Kidney (tissue), 14 donors: Measurements from ENCODE around the gene TENM4. TPM values are rescaled to one million over a fixed set of nuclear protein-coding genes. Genes with fewer than 3 reads are reported as not detected.

Source experiments
- DNase-seq, 5 donors: peaks; one replicate each; pipeline ENCODE4 v3.0.0-alpha.2; 2013 to 2020
- FAIRE-seq: peaks from 2 replicates; lab custom pipeline; 2012; peaks lifted over from hg19 to GRCh38; lab: Jason Lieb, UNC
- H3K27ac ChIP-seq, 2 donors: one replicate each; pipeline ENCODE4 v1.7.0; 2013; ENCODE audit warnings: low read depth in 2 of 2, low read length in 2 of 2, inconsistent platforms in 1 of 2
- H3K27me3 ChIP-seq: one replicate; pipeline ENCODE4 v1.7.1; 2013; ENCODE audit warnings: low read length, inconsistent platforms; ENCODE audit not compliant: control insufficient read depth, insufficient read depth
- H3K36me3 ChIP-seq, 3 donors: one replicate each; pipeline versions ENCODE4 v1.7.0 to v1.7.1; 2013; ENCODE audit warnings: low read length in 3 of 3, control low read depth in 1 of 3, inconsistent platforms in 1 of 3; ENCODE audit not compliant: insufficient read depth in 3 of 3, control insufficient read depth in 2 of 3
- H3K4me1 ChIP-seq, 3 donors: one replicate each; pipeline versions ENCODE4 v1.7.0 to v1.7.1; 2013; ENCODE audit warnings: low read length in 3 of 3, inconsistent platforms in 1 of 3, low read depth in 1 of 3; ENCODE audit not compliant: control insufficient read depth in 2 of 3, insufficient read depth in 2 of 3
- H3K4me3 ChIP-seq, 3 donors: one replicate each; pipeline versions ENCODE4 v1.7.0 to v1.8.1; 2013; ENCODE audit warnings: low read length in 3 of 3, control low read depth in 1 of 3, inconsistent platforms in 1 of 3
- H3K9ac ChIP-seq, 3 donors: one replicate each; pipeline versions ENCODE4 v1.7.0 to v1.7.1; 2013; ENCODE audit warnings: low read length in 3 of 3, control low read depth in 1 of 3, inconsistent platforms in 1 of 3
- H3K9me3 ChIP-seq, 3 donors: one replicate each; pipeline versions ENCODE4 v1.7.0 to v1.7.1; 2013; ENCODE audit warnings: low read length in 3 of 3, control low read depth in 1 of 3, inconsistent platforms in 1 of 3; ENCODE audit not compliant: control insufficient read depth in 2 of 3, insufficient read depth in 1 of 3
- CTCF ChIP-seq: IDR thresholded peaks from 3 replicates; pipeline ENCODE4 v1.5.1; 2012; ENCODE audit warnings: mild to moderate bottlenecking, moderate library complexity, borderline replicate concordance; ENCODE audit not compliant: insufficient read depth; ENCODE audit errors: extremely low read depth
- intact Hi-C: fragments of 100-400 bp; cut with DNase I; formaldehyde crosslinking; loops from one replicate; pipeline ENCODE4 v1.11.1; 2022
- polyA plus RNA-seq: library from polyadenylated mRNA; stranded (reverse); fragments of 350-450 nt; fragmentation: Illumina TruSeq; extraction: RNeasy Lipid Tissue Mini Kit (QIAGEN cat#74804); gene quantifications from one replicate; pipeline ENCODE4 v1.2.3, GENCODE V29; 2014; ENCODE audit warnings: low read depth, low replicate concordance; ENCODE audit not compliant: insufficient read depth
- total RNA-seq: library from RNA; stranded (reverse); fragmentation: NEBNext Ultra II Directional; extraction: Animal tissue kit (Norgen Biotek cat#: 25700); gene quantifications from one replicate; pipeline ENCODE4 v1.2.1, GENCODE V29; 2021
- donor health status: control.
- donor health status: control.
- donor health status: control.
- donor health status: control.
- donor health status: control.
- donor health status: DM: yes; HTN: yes; CAD: no.
- donor health status: Normal renal cell carcinoma (clear cell type).

The TENM4 gene
- total and polyA plus RNA-seq, 2 donors from 2014 or later = 0.34 to 31.0 TPM

DNA sequence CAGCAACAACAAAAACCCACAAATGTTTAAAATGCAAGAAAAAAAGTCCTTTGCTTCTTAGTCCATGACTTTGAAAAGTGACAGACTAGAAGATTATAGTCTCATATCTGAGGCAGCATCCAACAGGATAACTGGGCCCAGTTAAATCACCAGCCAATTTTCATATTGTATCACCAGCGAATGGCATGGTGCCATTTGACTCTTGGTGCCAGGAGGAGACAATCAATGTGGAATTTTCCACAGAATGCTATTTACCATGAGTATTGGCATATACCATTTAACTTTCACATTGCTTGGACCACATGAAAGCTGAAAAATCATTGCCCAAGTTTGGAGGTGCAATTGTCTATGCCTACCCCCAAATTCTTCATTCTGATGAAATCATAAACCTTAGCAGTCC, 255.5 kb downstream of the TENM4 start:
- Histone ChIP-seq H3K9ac (no peak overlapping the region), H3K27me3 (no peaks in the 10 kb centered on the region), H3K4me3 (no peak overlapping the region), H3K4me1 (no peaks in the 10 kb centered on the region), H3K36me3 (no peaks in the 10 kb centered on the region), H3K9me3 (peaks cover 0 to 3% (median 0%) of the 10 kb centered on the region in 3 donors), H3K27ac (no peak overlapping the region)
- intact Hi-C loops = no loop called here
- no peak for TF ChIP-seq CTCF
- FAIRE-seq (no peak), DNase-seq (no peak)

DNA sequence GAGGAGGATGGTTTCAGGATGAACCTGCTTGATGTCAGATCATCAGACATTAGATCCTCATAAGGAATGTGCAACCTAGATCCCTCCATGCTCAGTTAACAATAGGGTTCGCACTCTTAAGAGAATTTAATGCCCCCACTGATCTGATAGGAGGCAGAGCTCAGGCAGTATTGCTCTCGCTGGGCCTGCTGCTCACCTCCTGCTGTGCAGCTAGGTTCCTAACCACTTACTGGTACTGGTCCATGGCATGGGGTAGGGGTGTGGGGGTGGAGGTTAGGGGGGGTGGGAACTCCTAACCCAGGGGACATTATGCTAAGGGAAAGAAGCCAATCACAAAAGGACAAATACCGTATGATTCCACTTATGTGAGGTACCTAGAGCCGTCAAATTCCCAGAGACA, 256.5 kb downstream of the TENM4 start:
- no peak for DNase-seq
- peaks cover 0 to 3% (median 0%) of the 10 kb centered on the region in 3 donors for H3K9me3 ChIP-seq
- no peak overlapping the region for H3K4me3 ChIP-seq
- no peak overlapping the region for H3K9ac ChIP-seq
- no peak for TF ChIP-seq CTCF
- intact Hi-C loops = no loop called here
- FAIRE-seq = no peak
- H3K27ac ChIP-seq = no peak overlapping the region
- no peaks in the 10 kb centered on the region for H3K4me1 ChIP-seq
- no peaks in the 10 kb centered on the region for H3K36me3 ChIP-seq
- H3K27me3 ChIP-seq = no peaks in the 10 kb centered on the region

GRCh38 chr11:79182794-79183193, 258.0 kb downstream of the TENM4 start:
- DNase-seq (no peak), FAIRE-seq (no peak)
- no peak for TF ChIP-seq CTCF
- Histone ChIP-seq H3K4me1 (no peaks in the 10 kb centered on the region), H3K27me3 (no peaks in the 10 kb centered on the region), H3K36me3 (no peaks in the 10 kb centered on the region), H3K9me3 (peaks cover 0 to under 1% (median 0%) of the 10 kb centered on the region in 3 donors), H3K9ac (no peak overlapping the region), H3K27ac (no peak overlapping the region), H3K4me3 (no peak overlapping the region)
- intact Hi-C loops = no loop called here

DNA sequence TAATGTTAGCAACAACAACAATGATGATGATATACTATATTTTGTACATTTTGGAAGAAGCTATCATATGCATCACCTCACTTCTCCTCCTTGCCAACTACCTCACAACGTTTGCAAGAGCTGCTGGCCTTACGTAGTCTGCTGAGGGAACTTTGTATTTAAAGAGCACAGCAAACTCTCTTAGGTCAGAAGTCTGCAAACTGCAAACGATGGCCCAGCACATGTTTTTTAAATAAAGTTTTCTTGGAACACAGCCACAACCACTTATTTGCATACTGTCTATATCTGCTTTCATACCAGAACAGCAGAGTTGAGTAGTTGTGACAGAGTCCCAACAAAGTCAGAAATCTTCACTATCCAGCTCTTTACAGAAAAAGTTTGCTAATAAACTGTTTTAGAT, 261.7 kb downstream of the TENM4 start:
- Histone ChIP-seq H3K27ac (no peak overlapping the region), H3K36me3 (no peaks in the 10 kb centered on the region), H3K4me3 (no peak overlapping the region), H3K4me1 (no peaks in the 10 kb centered on the region), H3K9ac (no peak overlapping the region), H3K9me3 (no peaks in the 10 kb centered on the region), H3K27me3 (no peaks in the 10 kb centered on the region)
- DNase-seq (no peak), FAIRE-seq (no peak)
- intact Hi-C loops = no loop called here
- no peak for TF ChIP-seq CTCF
